ENCODE results near the gene GFOD1.
"Not testable (repeated sequence)": the region's sequence is repeated elsewhere in the genome, so short reads cannot be mapped to it uniquely, and the experiment has no call there.

Gene GFOD1

GRCh38 chr6:13438126-13438525 lies 49.3 kb downstream of the GFOD1 start:
- DNase-seq, result no peak

GRCh38 chr6:13437218-13437996 lies 50.0 kb downstream of the GFOD1 start:
- DNase-seq, result no peak

DNA sequence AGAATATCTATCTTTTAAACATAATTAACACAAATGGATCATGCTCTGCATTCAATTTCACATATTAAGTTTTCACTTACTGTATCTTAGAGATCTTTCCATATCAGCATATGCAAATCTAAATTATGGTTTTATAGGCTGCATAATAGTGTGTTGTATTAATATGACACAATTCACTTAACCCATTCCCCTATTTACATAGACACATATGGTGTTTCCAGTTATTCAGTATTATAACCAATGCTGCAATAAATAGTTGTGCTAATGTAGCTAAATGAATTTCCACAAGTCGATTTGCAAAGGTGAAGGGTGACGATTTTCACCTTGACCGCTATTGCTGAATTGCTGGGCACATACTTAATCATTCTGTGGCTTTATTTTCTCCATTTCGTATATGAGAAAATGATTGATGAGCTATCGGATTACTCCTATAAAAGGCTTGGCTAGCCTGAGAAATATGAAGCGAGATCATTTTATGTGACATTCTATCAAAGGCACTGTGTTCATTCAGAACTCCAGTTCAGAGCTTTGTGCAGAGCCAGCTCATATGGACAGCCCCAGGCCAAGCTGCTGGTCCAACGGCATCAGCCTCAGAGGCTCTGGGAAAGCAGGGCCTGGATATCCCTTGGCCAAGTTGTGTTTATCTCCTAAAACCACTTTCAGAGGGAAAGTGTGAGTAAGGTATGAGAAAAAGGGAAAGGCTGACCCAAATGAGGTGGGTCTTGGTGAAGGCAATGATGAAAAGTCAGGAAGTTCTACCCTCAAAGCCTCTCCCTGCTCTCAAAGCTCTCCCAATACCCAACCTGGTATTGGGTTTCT lies 50.8 kb downstream of the GFOD1 start:
- DNase-seq, result no peak

DNA sequence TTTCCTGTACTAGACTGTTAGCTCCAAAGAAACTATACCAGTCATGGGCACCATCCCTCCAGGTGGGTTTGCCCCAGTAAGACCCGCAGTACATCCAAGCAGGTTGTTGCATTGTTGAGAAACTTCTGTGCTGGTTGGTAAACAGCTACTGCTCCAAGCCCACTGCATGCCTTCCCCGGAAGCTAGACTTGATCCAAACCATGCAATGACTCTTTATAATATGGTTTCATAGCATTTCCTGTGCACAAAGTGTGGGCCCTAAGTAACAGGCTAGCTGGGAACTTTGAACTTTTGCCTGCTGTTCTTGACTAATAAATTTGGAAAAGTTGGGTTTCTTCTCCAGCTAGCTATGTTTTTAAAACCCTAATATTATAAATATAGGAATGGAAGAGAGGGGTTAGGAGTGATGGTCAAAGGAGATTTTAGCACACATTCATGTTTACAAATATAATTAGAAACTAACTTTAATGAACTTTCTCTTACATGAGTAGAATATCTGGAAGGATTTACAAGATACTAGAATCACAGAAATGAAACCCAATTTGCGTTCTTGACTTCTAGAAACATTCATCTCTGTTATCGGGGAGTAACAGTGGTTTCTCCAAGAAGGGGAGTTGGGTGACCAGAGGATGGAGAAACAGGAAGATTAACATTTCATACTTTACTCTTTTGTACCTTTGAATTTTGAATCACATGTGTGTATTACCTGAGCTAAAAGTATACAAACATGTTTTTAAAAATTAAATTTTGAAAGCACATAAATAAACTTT lies 51.7 kb downstream of the GFOD1 start:
- no peak for DNase-seq

DNA sequence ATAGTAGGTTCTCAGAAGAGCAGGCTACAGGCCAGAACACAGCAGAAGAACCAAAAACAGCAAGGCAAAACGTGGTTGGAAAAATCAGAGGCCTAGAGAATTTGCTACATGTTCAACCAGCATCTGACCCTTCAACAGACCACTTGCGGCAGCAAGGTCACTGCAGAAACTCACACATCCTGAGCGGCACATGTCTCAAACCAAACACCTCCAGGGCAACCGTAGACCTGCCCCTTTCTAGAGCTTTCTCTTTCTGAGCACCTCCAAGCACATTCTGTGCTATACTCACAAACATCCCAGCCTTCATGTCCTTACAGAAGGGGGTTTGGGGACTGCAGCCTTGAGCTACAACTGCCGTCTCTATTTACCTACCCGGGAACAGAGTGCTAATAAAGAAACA lies 52.6 kb downstream of the GFOD1 start:
- DNase-seq, result no peak

DNA sequence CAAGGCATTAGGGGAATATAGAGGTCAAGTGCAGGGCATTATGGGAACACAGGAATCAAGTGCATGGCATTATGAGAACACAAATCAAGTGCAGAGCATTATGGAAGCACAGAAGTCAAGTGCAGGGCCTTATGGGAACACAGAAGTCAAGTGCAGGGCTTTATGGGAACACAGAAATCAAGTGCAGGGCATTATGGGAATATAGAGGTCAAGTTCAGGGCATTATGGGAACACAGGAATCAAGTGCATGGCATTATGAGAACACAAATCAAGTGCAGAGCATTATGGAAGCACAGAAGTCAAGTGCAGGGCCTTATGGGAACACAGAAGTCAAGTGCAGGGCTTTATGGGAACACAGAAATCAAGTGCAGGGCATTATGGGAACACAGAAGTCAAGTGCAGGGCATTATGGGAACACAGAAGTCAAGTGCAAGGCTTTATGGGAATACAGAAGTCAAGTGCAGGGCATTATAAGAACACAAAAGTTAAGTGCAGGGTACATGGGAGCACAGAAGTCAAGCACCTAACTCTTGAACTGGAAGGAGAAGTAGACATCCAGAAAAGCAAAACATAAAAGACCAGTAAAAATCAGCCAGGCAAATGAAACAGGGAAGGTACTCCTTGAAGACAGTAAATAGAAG lies 53.1 kb downstream of the GFOD1 start:
- not testable (repeated sequence) for DNase-seq

DNA sequence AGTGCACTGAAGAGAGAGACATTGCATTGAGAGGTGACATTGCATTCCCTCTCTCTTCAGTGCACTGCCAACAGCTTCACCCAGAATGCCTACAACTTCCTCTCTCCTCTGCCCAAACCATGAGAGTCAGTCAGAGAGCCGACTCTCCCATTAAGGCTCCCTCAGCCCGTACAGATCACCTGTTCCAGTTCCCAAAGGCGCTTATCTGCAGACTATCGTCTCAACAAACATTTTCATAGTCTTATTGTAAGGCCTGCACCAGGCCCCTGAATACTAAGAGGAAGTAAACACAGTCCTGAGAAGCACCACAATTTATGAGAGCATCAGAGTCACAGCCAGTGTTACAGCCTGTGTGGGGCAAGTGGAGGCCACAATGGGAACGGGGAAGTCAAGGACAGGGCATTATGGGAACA lies 53.7 kb downstream of the GFOD1 start:
- DNase-seq, result no peak

DNA sequence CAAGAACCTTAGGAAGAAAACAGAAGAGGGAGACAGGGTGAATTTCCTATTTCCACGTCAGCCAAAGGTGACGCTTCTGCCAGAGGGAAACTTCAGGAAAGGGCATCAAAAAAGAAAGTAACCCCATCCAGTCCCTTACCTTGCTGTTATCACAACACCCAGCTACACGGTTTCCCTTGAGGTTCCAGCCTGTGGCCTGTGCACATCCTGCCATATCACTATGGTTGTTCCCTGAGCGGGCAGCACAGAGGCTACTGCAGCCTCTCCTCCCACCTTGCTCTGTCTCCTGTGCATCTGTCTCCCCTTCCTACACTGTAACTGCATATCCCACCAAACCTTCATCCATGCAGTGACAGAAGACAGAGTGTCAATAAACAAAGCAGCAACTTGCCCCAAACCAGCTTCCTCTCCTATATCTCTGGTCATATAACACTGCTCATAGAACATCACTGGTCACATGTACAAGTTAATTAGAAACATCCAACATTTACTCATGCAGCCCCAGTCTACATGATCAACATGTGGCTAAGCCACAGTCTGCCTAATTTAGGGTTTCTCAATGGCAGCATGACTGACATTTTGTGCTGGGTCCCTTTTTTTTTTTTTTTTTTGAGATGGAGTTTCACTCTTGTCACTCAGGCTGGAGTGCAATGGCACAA lies 54.7 kb downstream of the GFOD1 start:
- no peak for DNase-seq

DNA sequence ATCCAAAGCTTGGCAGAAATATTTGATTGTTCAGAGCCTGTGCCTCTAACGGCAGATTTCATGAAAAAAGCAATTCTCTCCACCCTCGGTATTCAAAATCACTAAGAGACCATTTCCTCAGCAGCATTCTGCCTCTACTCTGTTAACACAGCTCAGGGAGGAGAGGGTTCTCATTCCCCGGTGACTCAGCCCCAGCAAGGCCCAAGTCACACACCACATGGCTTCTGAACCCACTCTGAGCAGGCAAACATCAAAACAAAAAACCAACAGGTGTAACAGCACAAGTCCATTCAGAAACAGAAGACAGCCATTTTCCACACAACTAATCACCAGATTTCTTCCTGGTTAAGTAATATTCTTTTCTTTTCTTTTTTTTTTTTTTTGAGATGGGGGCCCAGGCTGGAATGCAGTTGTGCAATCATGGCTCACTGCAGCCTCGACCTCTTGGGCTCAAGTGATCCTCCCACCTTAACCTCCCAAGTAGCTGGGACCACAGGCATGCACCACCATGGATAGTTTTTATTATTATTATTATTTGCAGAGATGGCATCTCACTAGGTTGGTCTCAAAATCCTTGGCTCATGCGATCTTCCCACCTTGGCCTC lies 55.4 kb downstream of the GFOD1 start:
- no peak for DNase-seq

DNA sequence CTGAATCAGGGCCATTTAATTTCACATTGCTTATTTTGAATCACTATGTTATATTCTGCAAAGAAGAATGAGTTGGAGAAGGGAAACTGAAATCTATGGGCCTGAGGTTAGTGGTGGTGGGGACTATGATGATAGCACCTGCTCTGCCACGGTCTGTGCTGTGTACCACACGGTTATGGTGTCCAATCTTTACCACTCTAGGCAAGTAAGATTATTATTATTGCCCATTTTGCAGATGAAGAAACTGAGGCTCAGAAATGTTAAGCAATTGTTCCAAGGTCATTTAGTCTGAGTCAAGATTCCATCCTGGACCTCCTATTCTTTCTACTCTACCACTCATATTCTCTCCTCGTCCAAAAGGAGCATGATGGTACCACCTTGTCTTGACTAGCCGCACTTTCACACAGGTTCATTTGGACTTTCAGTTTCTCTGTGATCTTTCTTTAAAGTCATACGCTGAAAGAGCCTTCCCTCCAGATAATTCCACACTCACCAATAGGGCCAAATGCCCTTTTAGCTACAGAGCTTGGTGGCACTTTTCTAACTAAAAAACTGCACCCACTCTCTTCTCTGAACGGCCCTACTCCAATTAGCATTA lies 56.2 kb downstream of the GFOD1 start:
- no peak for DNase-seq

- no peak for DNase-seq
Observed at GRCh38 chr6:13429406-13429753, 58.0 kb downstream of the GFOD1 start.

DNA sequence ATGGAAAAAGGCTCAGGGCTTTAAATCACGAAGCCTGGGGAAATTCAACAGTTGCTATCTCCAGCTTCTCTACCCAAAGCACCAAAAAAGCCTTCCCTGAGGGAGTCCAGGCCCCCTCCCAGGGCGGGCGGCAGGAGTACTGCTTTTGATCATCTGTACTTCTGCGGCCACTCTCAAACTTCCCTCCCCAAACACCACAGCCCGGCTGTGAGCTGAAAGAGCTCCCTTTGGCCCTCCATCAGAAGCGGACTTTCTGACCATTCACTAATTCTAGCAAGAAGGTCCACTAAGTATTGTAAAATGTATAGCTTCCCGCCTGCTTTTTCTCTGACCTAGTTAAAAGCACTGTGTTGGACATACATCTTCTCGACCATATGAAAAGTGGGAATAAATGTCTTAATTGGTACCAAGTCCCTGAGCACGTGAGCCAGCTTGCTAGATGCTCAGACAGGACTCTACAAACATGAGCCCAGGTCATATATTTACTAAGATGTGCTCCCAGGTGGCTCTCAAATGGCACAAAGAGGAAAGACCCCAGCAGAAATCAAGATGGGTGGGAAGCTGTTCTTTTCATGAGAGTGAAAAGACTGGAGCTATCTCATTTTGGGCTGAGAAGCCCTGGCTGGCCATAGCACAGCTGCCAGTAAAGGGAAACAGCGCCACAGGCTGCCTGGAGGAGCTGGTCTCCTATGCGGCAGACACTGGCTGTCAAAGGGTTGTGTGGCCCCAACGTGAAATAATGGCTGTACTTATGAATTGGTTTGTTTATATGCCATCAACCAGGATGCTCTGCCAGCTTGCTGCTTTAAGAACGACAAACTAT lies 58.6 kb downstream of the GFOD1 start:
- DNase-seq, result no peak

DNA sequence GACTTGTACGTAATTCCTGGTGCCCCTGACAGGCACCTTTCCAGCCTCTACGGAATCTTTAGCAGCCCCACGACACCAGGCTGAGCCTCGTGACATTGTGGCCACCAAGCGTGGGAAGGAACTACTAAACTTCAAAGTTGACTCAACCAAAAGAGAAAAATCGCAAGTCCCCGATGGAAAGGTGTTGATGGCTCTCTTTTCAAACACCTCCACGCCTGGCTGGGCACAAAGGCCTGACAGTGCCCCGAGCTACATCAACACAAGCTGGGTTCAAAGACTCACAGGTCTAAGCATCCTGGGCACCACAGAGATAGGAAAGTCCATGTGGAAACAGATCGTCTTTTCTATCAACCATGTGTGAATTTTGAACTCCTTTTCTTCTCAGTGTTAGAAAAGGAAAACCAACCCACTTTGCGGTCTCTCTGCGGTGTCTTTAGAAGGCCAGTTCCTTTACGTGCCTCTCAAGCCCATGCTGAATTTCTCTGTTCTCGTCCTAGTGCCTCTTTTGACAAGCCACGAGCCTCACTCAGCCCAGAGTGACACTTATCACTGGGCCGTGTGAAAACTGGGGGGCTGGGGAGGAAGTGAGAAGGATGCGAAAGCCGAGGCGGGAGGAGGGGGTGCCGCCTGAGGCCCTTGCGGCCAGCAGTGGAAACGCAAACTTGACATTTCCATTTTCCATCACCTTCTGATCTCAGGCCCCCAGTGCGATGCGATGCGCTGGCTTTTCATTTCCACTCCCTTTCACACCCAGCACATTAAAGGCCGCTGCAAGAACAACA lies 59.4 kb downstream of the GFOD1 start:
- peak; percentile 67 for DNase-seq

DNA sequence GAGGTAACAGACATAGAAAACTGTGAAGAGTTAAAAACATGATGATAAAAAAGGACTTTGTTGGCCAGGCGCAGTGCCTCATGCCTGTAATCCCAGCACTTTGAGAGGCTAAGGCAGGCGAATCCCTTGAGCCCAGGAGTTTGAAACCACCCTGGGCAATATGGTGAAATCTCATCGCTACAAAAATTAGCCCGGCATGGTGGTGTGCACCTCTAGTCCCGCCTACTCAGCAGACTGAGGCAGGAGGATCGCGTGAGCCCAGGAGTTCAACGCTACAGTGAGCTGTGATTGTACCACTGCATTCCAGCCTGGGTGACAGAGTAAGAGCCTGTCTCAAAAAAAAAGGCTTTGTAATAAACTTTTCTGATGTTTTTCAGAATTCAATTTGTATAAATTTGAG lies 60.1 kb downstream of the GFOD1 start:
- no peak for DNase-seq

DNA sequence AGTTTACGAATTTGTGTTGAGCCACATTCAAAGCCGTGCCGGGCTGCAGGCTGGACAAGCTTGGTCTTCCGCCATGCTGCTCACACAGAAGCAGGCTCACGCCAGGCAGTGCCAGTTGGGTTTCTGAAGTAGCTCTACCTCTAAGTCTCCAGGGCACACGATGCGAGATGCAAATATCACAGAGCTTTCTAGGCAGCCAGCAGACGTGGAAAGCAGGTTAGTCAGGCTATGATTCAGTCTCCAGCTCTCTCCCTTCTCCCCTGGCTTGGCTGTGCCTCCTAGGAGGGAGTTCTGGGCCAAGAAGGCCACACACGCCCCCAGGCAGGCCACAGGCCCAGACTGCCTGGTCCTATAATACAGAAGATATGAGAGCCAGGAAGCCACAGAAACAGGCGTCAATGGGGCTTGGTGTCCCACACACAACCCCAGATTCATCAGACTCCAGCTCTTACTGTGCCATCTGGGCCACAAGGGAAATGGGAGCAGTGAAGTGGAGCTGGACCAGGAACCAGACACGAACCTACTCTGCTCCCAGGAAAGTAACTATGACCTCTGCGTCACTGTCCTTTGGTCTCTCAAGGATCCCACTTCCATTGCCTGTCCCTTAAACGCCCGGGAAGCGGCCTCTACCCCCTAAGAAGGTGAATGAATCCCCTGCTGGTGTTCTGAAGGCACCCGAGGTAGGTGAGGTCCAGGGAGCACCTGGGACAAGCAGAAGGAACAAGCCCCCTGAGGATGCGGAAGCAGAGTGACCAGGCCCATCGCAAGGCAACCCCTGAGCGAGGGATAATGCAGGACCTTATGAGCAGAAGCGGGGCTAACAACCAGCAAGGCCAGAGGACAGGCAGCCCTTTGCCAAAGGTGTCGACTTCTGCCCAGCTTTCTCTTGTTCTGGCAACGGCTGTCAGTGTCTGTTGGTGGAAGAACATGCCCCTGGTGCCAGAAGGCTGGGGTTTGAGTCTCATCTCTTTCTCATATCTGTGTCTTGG lies 61.2 kb downstream of the GFOD1 start:
- DNase-seq, result no peak

- DNase-seq, result no peak
Observed at GRCh38 chr6:13425270-13425873, 62.0 kb downstream of the GFOD1 start.

DNA sequence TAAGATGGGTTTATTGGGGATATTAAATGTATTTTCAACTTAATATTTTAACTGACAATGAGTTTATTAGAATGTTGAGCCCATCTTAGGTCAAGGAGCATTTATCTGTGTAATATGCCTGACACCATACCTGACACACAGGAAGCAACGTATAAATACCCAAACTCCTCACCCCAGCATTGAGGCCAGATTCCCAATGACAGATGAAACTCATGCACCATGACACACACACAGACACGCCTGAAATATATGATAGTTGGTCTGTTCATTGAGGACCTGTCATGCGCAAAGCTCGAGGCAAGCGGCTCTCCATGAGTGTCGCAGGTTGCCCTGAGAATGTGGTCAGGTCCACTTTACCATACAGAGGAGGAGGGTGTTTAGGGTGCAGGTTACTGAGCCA lies 64.1 kb downstream of the GFOD1 start:
- DNase-seq, result no peak

GRCh38 chr6:13422681-13423221 lies 64.6 kb downstream of the GFOD1 start:
- DNase-seq, result no peak

All from stimulated activated CD4-positive, alpha-beta T cell treated with anti-CD3 and anti-CD28 coated beads, Interleukin-12 subunit alpha, Interleukin-12 subunit beta, amount 100 ng/mL, for 4 hours (primary cell).